Mesenchymal stem cell (in vitro differentiated cells and primary cell): ENCODE results near the gene USP12.
"Not testable (repeated sequence)": the region's sequence is repeated elsewhere in the genome, so short reads cannot be mapped to it uniquely, and the experiment has no call there.

Experiments
- DNase-seq: peaks from one replicate; pipeline ENCODE4 v3.0.0-alpha.2; 2013
- H2AFZ ChIP-seq: one replicate; pipeline ENCODE4 v1.6.1; 2013; ENCODE audit warnings: low read depth, mild to moderate bottlenecking, control low read depth, inconsistent platforms, low read length, moderate library complexity
- H2AK5ac ChIP-seq: 2 replicates; pipeline ENCODE4 v1.6.1; 2013; ENCODE audit warnings: low read length, moderate library complexity, mild to moderate bottlenecking, inconsistent platforms; ENCODE audit not compliant: severe bottlenecking
- H2BK120ac ChIP-seq: one replicate; pipeline ENCODE4 v1.6.1; 2013; ENCODE audit warnings: low read depth, mild to moderate bottlenecking, inconsistent platforms, low read length, moderate library complexity
- H2BK12ac ChIP-seq, 2 experiments: one replicate each; pipeline ENCODE4 v1.6.1; 2013; ENCODE audit warnings: inconsistent platforms in 2 of 2, low read length in 2 of 2, mild to moderate bottlenecking in 2 of 2, moderate library complexity in 2 of 2, control low read depth in 1 of 2
- H2BK15ac ChIP-seq: one replicate; pipeline ENCODE4 v1.6.1; 2013; ENCODE audit warnings: mild to moderate bottlenecking, low read depth, inconsistent platforms; ENCODE audit not compliant: poor library complexity, severe bottlenecking
- H2BK5ac ChIP-seq: 2 replicates; pipeline ENCODE4 v1.6.1; 2013; ENCODE audit warnings: low read depth, mild to moderate bottlenecking, low read length, control low read depth, inconsistent platforms; ENCODE audit not compliant: poor library complexity, severe bottlenecking
- H3K14ac ChIP-seq, 2 experiments: one replicate each; pipeline ENCODE4 v1.6.1; 2013; ENCODE audit warnings: inconsistent platforms in 2 of 2, low read length in 2 of 2, control low read depth in 1 of 2, mild to moderate bottlenecking in 1 of 2, moderate library complexity in 1 of 2
- H3K18ac ChIP-seq, 2 experiments: one replicate each; pipeline ENCODE4 v1.6.1; 2013; ENCODE audit warnings: inconsistent platforms in 2 of 2, low read length in 2 of 2, control low read depth in 1 of 2, low read depth in 1 of 2, mild to moderate bottlenecking in 1 of 2
- H3K23ac ChIP-seq, 2 experiments: one replicate each; pipeline ENCODE4 v1.6.1; 2013; ENCODE audit warnings: inconsistent platforms in 2 of 2, low read length in 2 of 2, mild to moderate bottlenecking in 2 of 2, moderate library complexity in 2 of 2, control low read depth in 1 of 2
- H3K27ac ChIP-seq: 2 replicates; pipeline ENCODE4 v1.5.1; 2013; ENCODE audit warnings: mild to moderate bottlenecking, moderate library complexity, low read length, control low read depth, inconsistent platforms; ENCODE audit not compliant: poor library complexity, severe bottlenecking
- H3K27me3 ChIP-seq, 2 experiments: 2 replicates each; pipeline versions ENCODE4 v1.6.1 to v1.7.0; 2013; ENCODE audit warnings: low read length in 2 of 2, mild to moderate bottlenecking in 2 of 2, moderate library complexity in 2 of 2, control low read depth in 1 of 2, inconsistent platforms in 1 of 2; ENCODE audit not compliant: control insufficient read depth in 1 of 2, insufficient read depth in 1 of 2
- H3K36me3 ChIP-seq, 2 experiments: 2 replicates each; pipeline versions ENCODE4 v1.6.1 to v1.7.0; 2013; ENCODE audit warnings: low read length in 2 of 2, control low read depth in 1 of 2, inconsistent platforms in 1 of 2, low read depth in 1 of 2, mild to moderate bottlenecking in 1 of 2; ENCODE audit not compliant: insufficient read depth in 2 of 2, control insufficient read depth in 1 of 2
- H3K4ac ChIP-seq, 2 experiments: one replicate each; pipeline ENCODE4 v1.6.1; 2013; ENCODE audit warnings: inconsistent platforms in 2 of 2, low read length in 2 of 2, mild to moderate bottlenecking in 2 of 2, moderate library complexity in 2 of 2, control low read depth in 1 of 2, low read depth in 1 of 2
- H3K4me1 ChIP-seq: 2 replicates; pipeline ENCODE4 v1.6.1; 2013; ENCODE audit warnings: low read depth, low read length, control low read depth; ENCODE audit not compliant: control insufficient read depth, insufficient read depth
- H3K4me2 ChIP-seq: 2 replicates; pipeline ENCODE4 v1.6.1; 2013; ENCODE audit warnings: low read length, mild to moderate bottlenecking, inconsistent platforms; ENCODE audit not compliant: poor library complexity, severe bottlenecking
- H3K4me3 ChIP-seq, 2 experiments: 2 replicates each; pipeline versions ENCODE4 v1.5.1 to v1.7.0; 2013; ENCODE audit warnings: low read length in 2 of 2, mild to moderate bottlenecking in 2 of 2, control low read depth in 1 of 2, low read depth in 1 of 2; ENCODE audit not compliant: insufficient read depth in 1 of 2
- H3K79me1 ChIP-seq: replicated peaks from 2 replicates; pipeline ENCODE4 v1.6.1; 2013; ENCODE audit warnings: mild to moderate bottlenecking, control low read depth, low read length, inconsistent platforms; ENCODE audit not compliant: poor library complexity, severe bottlenecking
- H3K9ac ChIP-seq: 2 replicates; pipeline ENCODE4 v1.7.0; 2013; ENCODE audit warnings: mild to moderate bottlenecking, low read length, moderate library complexity
- H3K9me3 ChIP-seq: 2 replicates; pipeline ENCODE4 v1.7.0; 2013; ENCODE audit warnings: mild to moderate bottlenecking, low read length; ENCODE audit not compliant: control insufficient read depth
- H4K8ac ChIP-seq: one replicate; pipeline ENCODE4 v1.6.1; 2013; ENCODE audit warnings: inconsistent platforms, mild to moderate bottlenecking, low read length, moderate library complexity
- H4K91ac ChIP-seq: one replicate; pipeline ENCODE4 v1.6.1; 2013; ENCODE audit warnings: mild to moderate bottlenecking, low read length, inconsistent platforms
- WGBS: methylation state at CpG from one replicate; pipeline ENCODE4 v1.1.7; 2013; ENCODE audit warnings: mixed read lengths; 5-methylcytosine and 5-hydroxymethylcytosine counted together

Gene USP12

GRCh38 chr13:27123445-27123844 is 48.2 kb downstream of the USP12 start:
- not testable (repeated sequence) for H2BK120ac ChIP-seq, H4K91ac ChIP-seq, H4K8ac ChIP-seq, H3K14ac ChIP-seq, H3K4me1 ChIP-seq, H3K27ac ChIP-seq, H3K9ac ChIP-seq, H3K9me3 ChIP-seq, H3K23ac ChIP-seq, H2BK5ac ChIP-seq, H3K4ac ChIP-seq, H3K18ac ChIP-seq, DNase-seq, H2AFZ ChIP-seq, H3K4me3 ChIP-seq, H3K4me2 ChIP-seq, H2AK5ac ChIP-seq, H2BK15ac ChIP-seq, H2BK12ac ChIP-seq, H3K27me3 ChIP-seq
- peaks cover 6 to 11% of the 10 kb centered on the region in 2 experiments for H3K36me3 ChIP-seq
- WGBS = 100% methylated on average over 4 of the region's 4 CpGs
- H3K79me1 ChIP-seq = peaks cover 21% of the 10 kb centered on the region

- Histone ChIP-seq H3K23ac (no peak overlapping the region), H3K4me1 (peaks cover 4% of the 10 kb centered on the region), H2BK120ac (no peak overlapping the region), H2AFZ (no peak overlapping the region), H3K27me3 (no peaks in the 10 kb centered on the region), H3K4me2 (no peak overlapping the region), H3K9ac (no peak overlapping the region), H3K14ac (no peak overlapping the region), H3K4me3 (no peak overlapping the region), H2BK12ac (no peak overlapping the region), H3K79me1 (peaks cover 22% of the 10 kb centered on the region), H2BK5ac (no peak overlapping the region), H3K18ac (no peak overlapping the region), H3K4ac (no peak overlapping the region), H2BK15ac (no peak overlapping the region), H3K9me3 (no peaks in the 10 kb centered on the region), H4K91ac (no peak overlapping the region), H3K36me3 (peaks cover 6 to 11% of the 10 kb centered on the region in 2 experiments), H4K8ac (no peak overlapping the region), H3K27ac (no peak overlapping the region), H2AK5ac (no peak overlapping the region)
- 100% methylated on average over 7 of the region's 7 CpGs for WGBS
- no peak for DNase-seq
Measured at GRCh38 chr13:27122036-27122435, 49.6 kb downstream of the USP12 start.

- no peak overlapping the region for H3K4ac ChIP-seq
- H4K8ac ChIP-seq = no peak overlapping the region
- H2BK12ac ChIP-seq = no peak overlapping the region
- no peak overlapping the region for H3K18ac ChIP-seq
- no peak for DNase-seq
- peaks cover 5% of the 10 kb centered on the region for H3K4me1 ChIP-seq
- H2BK120ac ChIP-seq = no peak overlapping the region
- H3K14ac ChIP-seq = no peak overlapping the region
- H4K91ac ChIP-seq = no peak overlapping the region
- no peak overlapping the region for H3K9ac ChIP-seq
- no peak overlapping the region for H2AK5ac ChIP-seq
- no peak overlapping the region for H3K4me3 ChIP-seq
- no peak overlapping the region for H3K4me2 ChIP-seq
- 17% methylated on average over 1 of the region's 3 CpGs for WGBS
- no peak overlapping the region for H2BK5ac ChIP-seq
- no peak overlapping the region for H2AFZ ChIP-seq
- H3K36me3 ChIP-seq = peaks cover 6 to 12% of the 10 kb centered on the region in 2 experiments
- no peaks in the 10 kb centered on the region for H3K27me3 ChIP-seq
- H3K23ac ChIP-seq = no peak overlapping the region
- H3K27ac ChIP-seq = no peak overlapping the region
- peaks cover 25% of the 10 kb centered on the region for H3K79me1 ChIP-seq
- H3K9me3 ChIP-seq = no peaks in the 10 kb centered on the region
- no peak overlapping the region for H2BK15ac ChIP-seq
Measured at GRCh38 chr13:27120811-27121210, 50.8 kb downstream of the USP12 start.

- Histone ChIP-seq H3K4me2 (no peak overlapping the region), H4K8ac (no peak overlapping the region), H3K4me3 (no peak overlapping the region), H2BK12ac (no peak overlapping the region), H3K36me3 (peaks cover 0 to 20% of the 10 kb centered on the region in 2 experiments), H3K79me1 (peaks cover 21% of the 10 kb centered on the region), H3K14ac (no peak overlapping the region), H2AFZ (no peak overlapping the region), H3K23ac (no peak overlapping the region), H2BK120ac (no peak overlapping the region), H3K9ac (no peak overlapping the region), H4K91ac (no peak overlapping the region), H2BK15ac (no peak overlapping the region), H3K18ac (no peak overlapping the region), H3K27ac (no peak overlapping the region), H3K27me3 (no peaks in the 10 kb centered on the region), H3K4ac (no peak overlapping the region), H2BK5ac (no peak overlapping the region), H2AK5ac (no peak overlapping the region), H3K4me1 (peaks cover 3% of the 10 kb centered on the region), H3K9me3 (no peaks in the 10 kb centered on the region)
- 100% methylated on average over 2 of the region's 3 CpGs for WGBS
- no peak for DNase-seq
Measured at GRCh38 chr13:27120011-27120410, 51.6 kb downstream of the USP12 start.
